Fibroblast of mammary gland (primary cell): ENCODE data around the gene DUSP7.
"Not testable (repeated sequence)": the region's sequence is repeated elsewhere in the genome, so short reads cannot be mapped to it uniquely, and the experiment has no call there.

Source experiments
- DNase-seq: peaks from one replicate; pipeline ENCODE4 v3.0.0-alpha.2; 2010; ENCODE audit warnings: low read depth
- H3K4me3 ChIP-seq: 2 replicates; pipeline ENCODE4 v1.5.1; 2011; ENCODE audit warnings: low read depth, mild to moderate bottlenecking, low read length, moderate library complexity; ENCODE audit not compliant: control insufficient read depth
- TF ChIP-seq, protein P1 (sequence below): conservative IDR thresholded peaks from 2 replicates; pipeline ENCODE4 v1.5.1; 2011; ENCODE audit warnings: low read depth, low read length, inconsistent platforms; ENCODE audit not compliant: control insufficient read depth, insufficient read depth

The DUSP7 gene

GRCh38 chr3:52034651-52035050 is 21.7 kb downstream of the DUSP7 start:
- no peak for DNase-seq
- TF ChIP-seq, protein P1, sequence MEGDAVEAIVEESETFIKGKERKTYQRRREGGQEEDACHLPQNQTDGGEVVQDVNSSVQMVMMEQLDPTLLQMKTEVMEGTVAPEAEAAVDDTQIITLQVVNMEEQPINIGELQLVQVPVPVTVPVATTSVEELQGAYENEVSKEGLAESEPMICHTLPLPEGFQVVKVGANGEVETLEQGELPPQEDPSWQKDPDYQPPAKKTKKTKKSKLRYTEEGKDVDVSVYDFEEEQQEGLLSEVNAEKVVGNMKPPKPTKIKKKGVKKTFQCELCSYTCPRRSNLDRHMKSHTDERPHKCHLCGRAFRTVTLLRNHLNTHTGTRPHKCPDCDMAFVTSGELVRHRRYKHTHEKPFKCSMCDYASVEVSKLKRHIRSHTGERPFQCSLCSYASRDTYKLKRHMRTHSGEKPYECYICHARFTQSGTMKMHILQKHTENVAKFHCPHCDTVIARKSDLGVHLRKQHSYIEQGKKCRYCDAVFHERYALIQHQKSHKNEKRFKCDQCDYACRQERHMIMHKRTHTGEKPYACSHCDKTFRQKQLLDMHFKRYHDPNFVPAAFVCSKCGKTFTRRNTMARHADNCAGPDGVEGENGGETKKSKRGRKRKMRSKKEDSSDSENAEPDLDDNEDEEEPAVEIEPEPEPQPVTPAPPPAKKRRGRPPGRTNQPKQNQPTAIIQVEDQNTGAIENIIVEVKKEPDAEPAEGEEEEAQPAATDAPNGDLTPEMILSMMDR = no peak
- no peak overlapping the region for H3K4me3 ChIP-seq

GRCh38 chr3:52034212-52034611 is 22.2 kb downstream of the DUSP7 start:
- TF ChIP-seq, protein P1 = no peak

DNA sequence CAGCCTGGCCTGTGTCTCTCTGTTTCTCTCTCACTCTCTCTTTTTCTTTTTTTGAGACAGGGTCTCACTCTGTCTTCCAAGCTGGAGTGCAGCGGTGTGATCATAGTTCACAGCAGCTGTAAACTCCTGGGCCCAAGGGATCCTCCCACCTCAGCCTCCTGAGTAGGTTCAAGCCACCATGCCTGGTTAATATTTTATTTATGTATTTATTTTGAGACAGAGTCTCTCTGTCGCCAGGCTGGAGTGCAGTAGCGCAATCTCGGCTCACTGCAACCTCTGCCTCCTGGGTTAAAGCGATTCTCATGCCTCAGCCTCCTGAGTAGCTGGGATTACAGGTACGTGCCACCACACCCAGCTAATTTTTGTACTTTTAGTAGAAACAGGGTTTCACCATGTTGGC is 22.6 kb downstream of the DUSP7 start:
- not testable (repeated sequence) for DNase-seq

More at GRCh38 chr3:52034212-52034611, 22.2 kb downstream of the DUSP7 start:
- H3K4me3 ChIP-seq = no peak overlapping the region
- no peak for DNase-seq

GRCh38 chr3:52032702-52033408 is 23.5 kb downstream of the DUSP7 start:
- TF ChIP-seq, protein P1 = no peak
- no peak overlapping the region for H3K4me3 ChIP-seq
- DNase-seq = no peak

More for the DNA sequence above, 22.6 kb downstream of the DUSP7 start:
- H3K4me3 ChIP-seq = not testable (repeated sequence)

GRCh38 chr3:52031896-52032295 is 24.5 kb downstream of the DUSP7 start:
- DNase-seq = no peak
- no peak overlapping the region for H3K4me3 ChIP-seq
- TF ChIP-seq, protein P1 = no peak

DNA sequence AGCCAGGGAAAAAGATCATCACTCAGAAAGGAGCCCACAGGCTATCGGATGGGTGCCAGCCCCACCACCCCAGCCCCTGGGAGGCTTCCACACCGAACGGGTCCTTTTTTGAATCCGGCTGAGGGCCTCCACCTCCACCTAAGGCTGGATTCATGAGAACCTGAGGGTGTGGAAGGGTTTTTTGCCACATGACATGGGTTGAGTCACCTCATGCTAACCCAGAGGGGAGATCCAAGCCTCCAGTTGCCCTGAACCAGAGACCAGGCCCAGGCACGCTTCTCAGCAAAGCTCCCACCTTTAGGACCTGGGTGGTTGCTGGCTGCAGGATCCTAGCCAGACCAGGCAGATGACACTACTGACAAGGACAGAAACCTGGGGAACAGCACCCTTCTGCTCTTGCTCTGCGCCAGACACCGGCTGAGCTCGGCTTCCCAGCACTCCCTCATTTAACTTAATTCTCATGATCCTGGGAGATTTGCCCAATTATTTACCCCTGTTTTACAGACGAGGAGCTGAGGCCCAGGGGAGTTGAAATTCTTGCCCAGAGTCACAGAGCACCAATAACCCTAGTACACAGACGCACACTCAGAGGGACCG is 25.6 kb downstream of the DUSP7 start:
- H3K4me3 ChIP-seq = no peak overlapping the region
- DNase-seq = no peak
- TF ChIP-seq, protein P1 = no peak

- TF ChIP-seq, protein P1 = no peak
- no peak overlapping the region for H3K4me3 ChIP-seq
- DNase-seq = no peak
Measured at GRCh38 chr3:52029535-52029934, 26.8 kb downstream of the DUSP7 start.
